GM23338 (cell line): ENCODE data around the gene CISD1. TPM values are rescaled to one million over a fixed set of nuclear protein-coding genes. Genes with fewer than 3 reads are reported as not detected.

Experiments
- ATAC-seq: fragments of 200-7000 bp; cut with Tn5 transposase; 3 replicates; pipeline ENCODE4 v1.9.1; 2020
- DNase-seq: peaks from one replicate; pipeline ENCODE4 v3.0.0-alpha.2; 2015; ENCODE audit warnings: low spot score
- H2AFZ ChIP-seq: fragments of 200-600 bp; sonication (generic); 2 replicates; pipeline ENCODE4 v1.8.0; 2016; ENCODE audit warnings: antibody characterized with exemption, mild to moderate bottlenecking, moderate library complexity
- H3F3A ChIP-seq: fragments of 200-600 bp; sonication (generic); replicated peaks from 2 replicates; pipeline ENCODE4 v1.8.0; 2017; ENCODE audit warnings: antibody characterized with exemption, mixed run types, low read depth
- H3K27ac ChIP-seq: fragments of 200-600 bp; sonication (generic); 2 replicates; pipeline ENCODE4 v1.6.1; 2016; ENCODE audit warnings: low read depth
- H3K27me3 ChIP-seq: fragments of 200-600 bp; sonication (generic); 2 replicates; pipeline ENCODE4 v1.8.0; 2016; ENCODE audit warnings: mild to moderate bottlenecking, mixed run types, moderate library complexity; ENCODE audit not compliant: insufficient read depth
- H3K36me3 ChIP-seq: fragments of 200-600 bp; sonication (generic); 2 replicates; pipeline ENCODE4 v1.8.0; 2016; ENCODE audit warnings: mild to moderate bottlenecking; ENCODE audit not compliant: insufficient read depth
- H3K4me1 ChIP-seq: fragments of 200-600 bp; sonication (generic); 2 replicates; pipeline ENCODE4 v1.8.0; 2016; ENCODE audit warnings: mild to moderate bottlenecking, moderate library complexity; ENCODE audit not compliant: insufficient read depth
- H3K4me2 ChIP-seq: fragments of 200-600 bp; sonication (generic); 2 replicates; pipeline ENCODE4 v1.7.1; 2017; ENCODE audit warnings: mixed run types
- H3K4me3 ChIP-seq: fragments of 200-600 bp; sonication (generic); 2 replicates; pipeline ENCODE4 v1.6.1; 2016; ENCODE audit warnings: mixed run types
- H3K79me2 ChIP-seq: fragments of 200-600 bp; sonication (generic); replicated peaks from 2 replicates; pipeline ENCODE4 v1.8.0; 2017; ENCODE audit warnings: mild to moderate bottlenecking; ENCODE audit not compliant: insufficient read depth
- H3K9me2 ChIP-seq: fragments of 200-600 bp; sonication (generic); 2 replicates; pipeline ENCODE4 v1.8.0; 2017; ENCODE audit not compliant: insufficient read depth
- H4K20me1 ChIP-seq: fragments of 200-600 bp; sonication (generic); replicated peaks from 2 replicates; pipeline ENCODE4 v1.8.0; 2017; ENCODE audit warnings: mild to moderate bottlenecking; ENCODE audit not compliant: insufficient read depth
- H3K27ac Mint-ChIP-seq: 2 replicates; pipeline ENCODE4 v1.8.0; 2020; ENCODE audit warnings: inconsistent platforms, mild to moderate bottlenecking, moderate library complexity, mixed read lengths
- H3K27me3 Mint-ChIP-seq: 3 replicates; pipeline ENCODE4 v1.8.0; 2022; ENCODE audit warnings: low read depth, mild to moderate bottlenecking, moderate library complexity, mixed read lengths, inconsistent platforms; ENCODE audit not compliant: insufficient read depth, poor library complexity
- H3K36me3 Mint-ChIP-seq: 3 replicates; pipeline ENCODE4 v1.8.0; 2021; ENCODE audit warnings: low read depth, mild to moderate bottlenecking, inconsistent platforms, moderate library complexity, mixed read lengths
- H3K4me1 Mint-ChIP-seq: 3 replicates; pipeline ENCODE4 v1.8.0; 2020; ENCODE audit warnings: mild to moderate bottlenecking, inconsistent platforms, mixed read lengths
- H3K4me3 Mint-ChIP-seq: 3 replicates; pipeline ENCODE4 v1.8.0; 2021; ENCODE audit warnings: moderate library complexity, mild to moderate bottlenecking, inconsistent platforms, mixed read lengths
- H3K9me3 Mint-ChIP-seq: 3 replicates; pipeline ENCODE4 v1.8.0; 2020; ENCODE audit warnings: moderate library complexity, mild to moderate bottlenecking, inconsistent platforms, mixed read lengths
- EZH2 ChIP-seq: fragments of 200-600 bp; sonication (generic); IDR thresholded peaks from one replicate; pipeline ENCODE4 v1.8.0; 2017; ENCODE audit warnings: antibody characterized with exemption, mild to moderate bottlenecking, low read depth; ENCODE audit not compliant: unreplicated experiment
- JUNB ChIP-seq: IDR thresholded peaks from one replicate; pipeline ENCODE4 v1.6.1; 2016; ENCODE audit warnings: antibody characterized with exemption; ENCODE audit not compliant: unreplicated experiment
- POLR2AphosphoS5 ChIP-seq: IDR thresholded peaks from 2 replicates; pipeline ENCODE4 v1.6.1; 2016; ENCODE audit warnings: antibody characterized with exemption, low read depth
- ZNF114 ChIP-seq: fragments of 250-450 bp; sonication (Bioruptor Pico); IDR thresholded peaks from 2 replicates; pipeline ENCODE4 v1.5.0; 2020; ENCODE audit warnings: mild to moderate bottlenecking, moderate library complexity
- polyA plus RNA-seq: library from polyadenylated mRNA; unstranded; fragments of >200 nt; fragmentation: Nextera tagmentation; extraction: Ambion mirVana; gene quantifications from 2 replicates; pipeline ENCODE4 v1.2.1, GENCODE V29; 2016
- total RNA-seq: library from RNA; depleted of rRNA; stranded (reverse); fragments of >200 nt; shearing (Covaris generic); gene quantifications from 2 replicates; pipeline ENCODE4 v1.2.3, GENCODE V29; 2014
- TF ChIP-seq, protein P1 (sequence below): IDR thresholded peaks from 2 replicates; pipeline ENCODE4 v1.6.1; 2016; ENCODE audit warnings: antibody characterized with exemption
- TF ChIP-seq, protein P2 (sequence below): IDR thresholded peaks from one replicate; pipeline ENCODE4 v1.6.1; 2018; ENCODE audit warnings: antibody characterized with exemption; ENCODE audit not compliant: unreplicated experiment
- TF ChIP-seq, protein P3 (sequence below), 2 experiments: fragments of 200-600 bp in 1 of 2; sonication (generic) in 1 of 2; conservative IDR thresholded peaks; 2 replicates each; pipeline versions ENCODE4 v1.5.1 to v1.6.1; 2016 to 2017; ENCODE audit warnings: antibody characterized with exemption in 2 of 2, low read depth in 2 of 2, mild to moderate bottlenecking in 2 of 2, moderate library complexity in 1 of 2
- TF ChIP-seq, protein P4 (sequence below): fragments of 250-450 bp; sonication (Bioruptor Pico); IDR thresholded peaks from 2 replicates; pipeline ENCODE4 v1.5.0; 2020; ENCODE audit warnings: mild to moderate bottlenecking, moderate library complexity

Gene CISD1
- total and polyA plus RNA-seq, 2 experiments from 2014 or later: 19.9 to 99.9 TPM

DNA sequence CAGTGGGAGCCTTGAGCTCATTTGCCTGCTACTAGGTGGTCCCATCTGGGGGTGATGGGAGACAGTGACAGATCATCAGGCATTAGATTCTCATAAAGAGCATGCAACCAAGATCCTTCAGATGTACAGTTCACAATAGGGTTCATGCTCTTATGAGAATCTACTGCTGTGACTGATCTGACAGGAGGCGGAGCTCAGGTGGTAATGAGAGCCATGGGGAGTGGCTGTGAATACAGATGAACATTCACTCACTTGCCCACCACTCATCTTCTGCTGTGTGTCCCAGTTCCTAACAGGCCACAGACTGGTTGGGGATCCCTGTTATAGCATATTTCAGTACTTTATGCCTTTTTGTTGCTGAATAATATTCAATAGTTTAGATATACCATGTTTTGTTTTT, 59.3 kb downstream of the CISD1 start:
- Mint-ChIP-seq H3K9me3 (peaks cover 3% of the 10 kb centered on the region; the same call in 1 of the 3 replicates), H3K27me3 (peaks cover 11% of the 10 kb centered on the region), H3K4me1 (peaks cover 3% of the 10 kb centered on the region; the same call in 1 of the 3 replicates), H3K4me3 (no peak overlapping the region), H3K27ac (no peak overlapping the region), H3K36me3 (no peaks in the 10 kb centered on the region)
- no peak for ATAC-seq
- no peak for TF ChIP-seq JUNB
- no peak for TF ChIP-seq POLR2AphosphoS5
- no peak for TF ChIP-seq ZNF114 (CRISPR knock-in tag)
- TF ChIP-seq, protein P1, sequence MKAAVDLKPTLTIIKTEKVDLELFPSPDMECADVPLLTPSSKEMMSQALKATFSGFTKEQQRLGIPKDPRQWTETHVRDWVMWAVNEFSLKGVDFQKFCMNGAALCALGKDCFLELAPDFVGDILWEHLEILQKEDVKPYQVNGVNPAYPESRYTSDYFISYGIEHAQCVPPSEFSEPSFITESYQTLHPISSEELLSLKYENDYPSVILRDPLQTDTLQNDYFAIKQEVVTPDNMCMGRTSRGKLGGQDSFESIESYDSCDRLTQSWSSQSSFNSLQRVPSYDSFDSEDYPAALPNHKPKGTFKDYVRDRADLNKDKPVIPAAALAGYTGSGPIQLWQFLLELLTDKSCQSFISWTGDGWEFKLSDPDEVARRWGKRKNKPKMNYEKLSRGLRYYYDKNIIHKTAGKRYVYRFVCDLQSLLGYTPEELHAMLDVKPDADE: no peak
- TF ChIP-seq, protein P2, sequence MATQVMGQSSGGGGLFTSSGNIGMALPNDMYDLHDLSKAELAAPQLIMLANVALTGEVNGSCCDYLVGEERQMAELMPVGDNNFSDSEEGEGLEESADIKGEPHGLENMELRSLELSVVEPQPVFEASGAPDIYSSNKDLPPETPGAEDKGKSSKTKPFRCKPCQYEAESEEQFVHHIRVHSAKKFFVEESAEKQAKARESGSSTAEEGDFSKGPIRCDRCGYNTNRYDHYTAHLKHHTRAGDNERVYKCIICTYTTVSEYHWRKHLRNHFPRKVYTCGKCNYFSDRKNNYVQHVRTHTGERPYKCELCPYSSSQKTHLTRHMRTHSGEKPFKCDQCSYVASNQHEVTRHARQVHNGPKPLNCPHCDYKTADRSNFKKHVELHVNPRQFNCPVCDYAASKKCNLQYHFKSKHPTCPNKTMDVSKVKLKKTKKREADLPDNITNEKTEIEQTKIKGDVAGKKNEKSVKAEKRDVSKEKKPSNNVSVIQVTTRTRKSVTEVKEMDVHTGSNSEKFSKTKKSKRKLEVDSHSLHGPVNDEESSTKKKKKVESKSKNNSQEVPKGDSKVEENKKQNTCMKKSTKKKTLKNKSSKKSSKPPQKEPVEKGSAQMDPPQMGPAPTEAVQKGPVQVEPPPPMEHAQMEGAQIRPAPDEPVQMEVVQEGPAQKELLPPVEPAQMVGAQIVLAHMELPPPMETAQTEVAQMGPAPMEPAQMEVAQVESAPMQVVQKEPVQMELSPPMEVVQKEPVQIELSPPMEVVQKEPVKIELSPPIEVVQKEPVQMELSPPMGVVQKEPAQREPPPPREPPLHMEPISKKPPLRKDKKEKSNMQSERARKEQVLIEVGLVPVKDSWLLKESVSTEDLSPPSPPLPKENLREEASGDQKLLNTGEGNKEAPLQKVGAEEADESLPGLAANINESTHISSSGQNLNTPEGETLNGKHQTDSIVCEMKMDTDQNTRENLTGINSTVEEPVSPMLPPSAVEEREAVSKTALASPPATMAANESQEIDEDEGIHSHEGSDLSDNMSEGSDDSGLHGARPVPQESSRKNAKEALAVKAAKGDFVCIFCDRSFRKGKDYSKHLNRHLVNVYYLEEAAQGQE: no peak
- no peak for TF ChIP-seq EZH2
- TF ChIP-seq, protein P3, sequence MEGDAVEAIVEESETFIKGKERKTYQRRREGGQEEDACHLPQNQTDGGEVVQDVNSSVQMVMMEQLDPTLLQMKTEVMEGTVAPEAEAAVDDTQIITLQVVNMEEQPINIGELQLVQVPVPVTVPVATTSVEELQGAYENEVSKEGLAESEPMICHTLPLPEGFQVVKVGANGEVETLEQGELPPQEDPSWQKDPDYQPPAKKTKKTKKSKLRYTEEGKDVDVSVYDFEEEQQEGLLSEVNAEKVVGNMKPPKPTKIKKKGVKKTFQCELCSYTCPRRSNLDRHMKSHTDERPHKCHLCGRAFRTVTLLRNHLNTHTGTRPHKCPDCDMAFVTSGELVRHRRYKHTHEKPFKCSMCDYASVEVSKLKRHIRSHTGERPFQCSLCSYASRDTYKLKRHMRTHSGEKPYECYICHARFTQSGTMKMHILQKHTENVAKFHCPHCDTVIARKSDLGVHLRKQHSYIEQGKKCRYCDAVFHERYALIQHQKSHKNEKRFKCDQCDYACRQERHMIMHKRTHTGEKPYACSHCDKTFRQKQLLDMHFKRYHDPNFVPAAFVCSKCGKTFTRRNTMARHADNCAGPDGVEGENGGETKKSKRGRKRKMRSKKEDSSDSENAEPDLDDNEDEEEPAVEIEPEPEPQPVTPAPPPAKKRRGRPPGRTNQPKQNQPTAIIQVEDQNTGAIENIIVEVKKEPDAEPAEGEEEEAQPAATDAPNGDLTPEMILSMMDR (conservative IDR thresholded peaks at IDR 0.05; ENCODE audit: low read depth in 2 of 2): no peak
- TF ChIP-seq, protein P4, sequence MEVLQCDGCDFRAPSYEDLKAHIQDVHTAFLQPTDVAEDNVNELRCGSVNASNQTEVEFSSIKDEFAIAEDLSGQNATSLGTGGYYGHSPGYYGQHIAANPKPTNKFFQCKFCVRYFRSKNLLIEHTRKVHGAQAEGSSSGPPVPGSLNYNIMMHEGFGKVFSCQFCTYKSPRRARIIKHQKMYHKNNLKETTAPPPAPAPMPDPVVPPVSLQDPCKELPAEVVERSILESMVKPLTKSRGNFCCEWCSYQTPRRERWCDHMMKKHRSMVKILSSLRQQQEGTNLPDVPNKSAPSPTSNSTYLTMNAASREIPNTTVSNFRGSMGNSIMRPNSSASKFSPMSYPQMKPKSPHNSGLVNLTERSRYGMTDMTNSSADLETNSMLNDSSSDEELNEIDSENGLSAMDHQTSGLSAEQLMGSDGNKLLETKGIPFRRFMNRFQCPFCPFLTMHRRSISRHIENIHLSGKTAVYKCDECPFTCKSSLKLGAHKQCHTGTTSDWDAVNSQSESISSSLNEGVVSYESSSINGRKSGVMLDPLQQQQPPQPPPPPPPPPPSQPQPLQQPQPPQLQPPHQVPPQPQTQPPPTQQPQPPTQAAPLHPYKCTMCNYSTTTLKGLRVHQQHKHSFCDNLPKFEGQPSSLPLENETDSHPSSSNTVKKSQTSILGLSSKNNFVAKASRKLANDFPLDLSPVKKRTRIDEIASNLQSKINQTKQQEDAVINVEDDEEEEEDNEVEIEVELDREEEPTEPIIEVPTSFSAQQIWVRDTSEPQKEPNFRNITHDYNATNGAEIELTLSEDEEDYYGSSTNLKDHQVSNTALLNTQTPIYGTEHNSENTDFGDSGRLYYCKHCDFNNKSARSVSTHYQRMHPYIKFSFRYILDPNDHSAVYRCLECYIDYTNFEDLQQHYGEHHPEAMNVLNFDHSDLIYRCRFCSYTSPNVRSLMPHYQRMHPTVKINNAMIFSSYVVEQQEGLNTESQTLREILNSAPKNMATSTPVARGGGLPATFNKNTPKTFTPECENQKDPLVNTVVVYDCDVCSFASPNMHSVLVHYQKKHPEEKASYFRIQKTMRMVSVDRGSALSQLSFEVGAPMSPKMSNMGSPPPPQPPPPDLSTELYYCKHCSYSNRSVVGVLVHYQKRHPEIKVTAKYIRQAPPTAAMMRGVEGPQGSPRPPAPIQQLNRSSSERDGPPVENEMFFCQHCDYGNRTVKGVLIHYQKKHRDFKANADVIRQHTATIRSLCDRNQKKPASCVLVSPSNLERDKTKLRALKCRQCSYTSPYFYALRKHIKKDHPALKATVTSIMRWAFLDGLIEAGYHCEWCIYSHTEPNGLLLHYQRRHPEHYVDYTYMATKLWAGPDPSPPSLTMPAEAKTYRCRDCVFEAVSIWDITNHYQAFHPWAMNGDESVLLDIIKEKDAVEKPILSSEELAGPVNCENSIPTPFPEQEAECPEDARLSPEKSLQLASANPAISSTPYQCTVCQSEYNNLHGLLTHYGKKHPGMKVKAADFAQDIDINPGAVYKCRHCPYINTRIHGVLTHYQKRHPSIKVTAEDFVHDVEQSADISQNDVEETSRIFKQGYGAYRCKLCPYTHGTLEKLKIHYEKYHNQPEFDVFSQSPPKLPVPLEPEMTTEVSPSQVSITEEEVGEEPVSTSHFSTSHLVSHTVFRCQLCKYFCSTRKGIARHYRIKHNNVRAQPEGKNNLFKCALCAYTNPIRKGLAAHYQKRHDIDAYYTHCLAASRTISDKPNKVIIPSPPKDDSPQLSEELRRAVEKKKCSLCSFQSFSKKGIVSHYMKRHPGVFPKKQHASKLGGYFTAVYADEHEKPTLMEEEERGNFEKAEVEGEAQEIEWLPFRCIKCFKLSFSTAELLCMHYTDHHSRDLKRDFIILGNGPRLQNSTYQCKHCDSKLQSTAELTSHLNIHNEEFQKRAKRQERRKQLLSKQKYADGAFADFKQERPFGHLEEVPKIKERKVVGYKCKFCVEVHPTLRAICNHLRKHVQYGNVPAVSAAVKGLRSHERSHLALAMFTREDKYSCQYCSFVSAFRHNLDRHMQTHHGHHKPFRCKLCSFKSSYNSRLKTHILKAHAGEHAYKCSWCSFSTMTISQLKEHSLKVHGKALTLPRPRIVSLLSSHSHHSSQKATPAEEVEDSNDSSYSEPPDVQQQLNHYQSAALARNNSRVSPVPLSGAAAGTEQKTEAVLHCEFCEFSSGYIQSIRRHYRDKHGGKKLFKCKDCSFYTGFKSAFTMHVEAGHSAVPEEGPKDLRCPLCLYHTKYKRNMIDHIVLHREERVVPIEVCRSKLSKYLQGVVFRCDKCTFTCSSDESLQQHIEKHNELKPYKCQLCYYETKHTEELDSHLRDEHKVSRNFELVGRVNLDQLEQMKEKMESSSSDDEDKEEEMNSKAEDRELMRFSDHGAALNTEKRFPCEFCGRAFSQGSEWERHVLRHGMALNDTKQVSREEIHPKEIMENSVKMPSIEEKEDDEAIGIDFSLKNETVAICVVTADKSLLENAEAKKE (CRISPR knock-in tag): no peak
- no peak overlapping the region for H3K4me3 ChIP-seq
- H3K4me1 ChIP-seq: no peaks in the 10 kb centered on the region
- H3K4me2 ChIP-seq: no peak overlapping the region
- peaks cover 9% of the 10 kb centered on the region for H3K27me3 ChIP-seq
- no peak overlapping the region for H3K27ac ChIP-seq
- no peaks in the 10 kb centered on the region for H3F3A ChIP-seq
- H3K9me2 ChIP-seq: peaks cover 10% of the 10 kb centered on the region; the same call in 1 of the 2 replicates
- H2AFZ ChIP-seq: no peak overlapping the region
- H4K20me1 ChIP-seq: no peaks in the 10 kb centered on the region
- no peaks in the 10 kb centered on the region for H3K36me3 ChIP-seq
- no peaks in the 10 kb centered on the region for H3K79me2 ChIP-seq
- no peak for DNase-seq
